OCI-LY1 (cell line): ENCODE results near the gene ARL6IP4.

Experiments
- EZH2 ChIP-seq: fragments of 200-600 bp; sonication (generic), shearing (Covaris generic); IDR thresholded peaks from 2 replicates; pipeline ENCODE4 v1.8.0; 2017; ENCODE audit warnings: borderline replicate concordance, mixed run types, mild to moderate bottlenecking, antibody characterized with exemption, low read length, moderate library complexity, mixed read lengths
- TF ChIP-seq, protein P1 (sequence below): fragments of 200-600 bp; sonication (generic), shearing (Covaris generic); IDR thresholded peaks from 2 replicates; pipeline ENCODE4 v1.5.1; 2017; ENCODE audit warnings: mild to moderate bottlenecking, antibody characterized with exemption, low read length, moderate library complexity, mixed read lengths

DNA sequence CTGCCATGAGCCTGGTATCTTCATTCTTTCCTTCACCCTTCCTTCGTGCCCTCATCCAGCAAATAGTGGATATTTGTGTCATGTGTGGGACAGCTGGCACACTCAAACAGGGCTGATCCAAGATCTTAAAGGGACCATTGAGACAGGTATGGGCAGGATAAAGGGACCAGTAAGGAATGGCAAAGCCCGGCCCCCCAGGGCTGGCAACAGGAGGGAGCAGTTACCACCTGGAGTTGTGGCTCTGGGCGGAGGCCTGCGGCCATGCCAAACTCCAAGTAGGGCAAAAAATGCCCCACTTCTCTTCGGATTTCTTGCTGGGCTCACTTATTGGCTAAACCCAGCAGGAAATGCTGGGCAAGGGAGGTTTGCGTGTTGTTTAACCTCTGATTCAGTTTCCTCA lies 3.3 kb upstream of the ARL6IP4 start:
- TF ChIP-seq, protein P1, sequence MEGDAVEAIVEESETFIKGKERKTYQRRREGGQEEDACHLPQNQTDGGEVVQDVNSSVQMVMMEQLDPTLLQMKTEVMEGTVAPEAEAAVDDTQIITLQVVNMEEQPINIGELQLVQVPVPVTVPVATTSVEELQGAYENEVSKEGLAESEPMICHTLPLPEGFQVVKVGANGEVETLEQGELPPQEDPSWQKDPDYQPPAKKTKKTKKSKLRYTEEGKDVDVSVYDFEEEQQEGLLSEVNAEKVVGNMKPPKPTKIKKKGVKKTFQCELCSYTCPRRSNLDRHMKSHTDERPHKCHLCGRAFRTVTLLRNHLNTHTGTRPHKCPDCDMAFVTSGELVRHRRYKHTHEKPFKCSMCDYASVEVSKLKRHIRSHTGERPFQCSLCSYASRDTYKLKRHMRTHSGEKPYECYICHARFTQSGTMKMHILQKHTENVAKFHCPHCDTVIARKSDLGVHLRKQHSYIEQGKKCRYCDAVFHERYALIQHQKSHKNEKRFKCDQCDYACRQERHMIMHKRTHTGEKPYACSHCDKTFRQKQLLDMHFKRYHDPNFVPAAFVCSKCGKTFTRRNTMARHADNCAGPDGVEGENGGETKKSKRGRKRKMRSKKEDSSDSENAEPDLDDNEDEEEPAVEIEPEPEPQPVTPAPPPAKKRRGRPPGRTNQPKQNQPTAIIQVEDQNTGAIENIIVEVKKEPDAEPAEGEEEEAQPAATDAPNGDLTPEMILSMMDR = no peak
- no peak for TF ChIP-seq EZH2
